GM19372 (cell line): ENCODE measurements around the gene DNAH11.
"Not testable (repeated sequence)": the region's sequence is repeated elsewhere in the genome, so short reads cannot be mapped to it uniquely, and the experiment has no call there.

Experiments used
- ATAC-seq: cut with Tn5 transposase; IDR thresholded peaks from one replicate; pipeline ENCODE4 v1.9.1; 2021; ENCODE audit warnings: mild to moderate bottlenecking, low read depth, moderate library complexity; ENCODE audit not compliant: unreplicated experiment

DNAH11 gene

GRCh38 chr7:21702303-21702702 lies 159.5 kb downstream of the DNAH11 start:
- ATAC-seq: no peak

GRCh38 chr7:21704359-21704758 lies 161.5 kb downstream of the DNAH11 start:
- ATAC-seq: no peak

- no peak for ATAC-seq
Observed at GRCh38 chr7:21706131-21706530, 163.3 kb downstream of the DNAH11 start.

GRCh38 chr7:21707566-21707965 lies 164.7 kb downstream of the DNAH11 start:
- ATAC-seq: no peak

GRCh38 chr7:21708096-21708495 lies 165.3 kb downstream of the DNAH11 start:
- ATAC-seq: no peak

- no peak for ATAC-seq
Observed at GRCh38 chr7:21717323-21717722, 174.5 kb downstream of the DNAH11 start.

- ATAC-seq: no peak
Observed at GRCh38 chr7:21718391-21718790, 175.6 kb downstream of the DNAH11 start.

GRCh38 chr7:21719846-21720245 lies 177.0 kb downstream of the DNAH11 start:
- no peak for ATAC-seq

GRCh38 chr7:21722371-21722770 lies 179.5 kb downstream of the DNAH11 start:
- no peak for ATAC-seq

GRCh38 chr7:21724562-21724961 lies 181.7 kb downstream of the DNAH11 start:
- no peak for ATAC-seq

- no peak for ATAC-seq
Observed at GRCh38 chr7:21730399-21730798, 187.6 kb downstream of the DNAH11 start.

- no peak for ATAC-seq
Observed at GRCh38 chr7:21731977-21732376, 189.1 kb downstream of the DNAH11 start.

GRCh38 chr7:21732956-21733355 lies 190.1 kb downstream of the DNAH11 start:
- ATAC-seq: not testable (repeated sequence)

GRCh38 chr7:21733837-21734236 lies 191.0 kb downstream of the DNAH11 start:
- ATAC-seq: no peak

GRCh38 chr7:21743493-21743892 lies 200.7 kb downstream of the DNAH11 start:
- ATAC-seq: no peak

- no peak for ATAC-seq
Observed at GRCh38 chr7:21746949-21747348, 204.1 kb downstream of the DNAH11 start.

GRCh38 chr7:21747806-21748205 lies 205.0 kb downstream of the DNAH11 start:
- no peak for ATAC-seq

- no peak for ATAC-seq
Observed at GRCh38 chr7:21749378-21749777, 206.5 kb downstream of the DNAH11 start.

- ATAC-seq: no peak
Observed at GRCh38 chr7:21753071-21753470, 210.2 kb downstream of the DNAH11 start.

GRCh38 chr7:21754963-21755362 lies 212.1 kb downstream of the DNAH11 start:
- no peak for ATAC-seq

GRCh38 chr7:21757537-21758282 lies 214.9 kb downstream of the DNAH11 start:
- ATAC-seq: no peak

GRCh38 chr7:21758286-21758685 lies 215.4 kb downstream of the DNAH11 start:
- no peak for ATAC-seq

GRCh38 chr7:21762469-21762868 lies 219.6 kb downstream of the DNAH11 start:
- no peak for ATAC-seq
